Measurements from ENCODE around the gene KRTAP10-12.

Gene KRTAP10-12

DNA sequence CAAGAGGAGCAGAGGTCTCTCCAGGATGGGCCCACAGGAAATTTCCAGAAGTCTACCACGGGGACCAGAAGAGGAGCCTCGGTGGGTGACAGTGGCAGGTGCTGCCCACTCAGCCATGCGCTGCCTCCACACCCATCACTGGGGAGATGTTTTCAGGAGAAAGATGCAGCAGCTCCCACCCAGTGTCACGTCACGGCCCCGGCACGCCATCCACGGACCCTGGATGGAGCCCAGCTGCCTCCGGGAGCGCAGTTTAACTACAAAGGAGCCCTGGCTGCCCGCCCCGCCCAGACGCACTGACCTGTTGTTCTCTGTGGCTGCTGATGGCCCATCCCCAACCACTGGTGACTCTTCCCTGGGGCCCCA lies 7.6 kb downstream of the KRTAP10-12 start:
- Histone ChIP-seq H3K27me3 (ENCODE audit: control insufficient read depth in 1 of 2, insufficient read depth in 2 of 2, low read length in 2 of 2) (peaks cover 56 to 61% of the 10 kb centered on the region in 2 donors), H3K9me3 (ENCODE audit: control insufficient read depth in 1 of 2, low read length in 2 of 2) (peaks cover 0 to 4% of the 10 kb centered on the region in 2 donors), H3K9ac (ENCODE audit: low read depth in 1 of 2, low read length in 2 of 2) (no peak overlapping the region)

DNA sequence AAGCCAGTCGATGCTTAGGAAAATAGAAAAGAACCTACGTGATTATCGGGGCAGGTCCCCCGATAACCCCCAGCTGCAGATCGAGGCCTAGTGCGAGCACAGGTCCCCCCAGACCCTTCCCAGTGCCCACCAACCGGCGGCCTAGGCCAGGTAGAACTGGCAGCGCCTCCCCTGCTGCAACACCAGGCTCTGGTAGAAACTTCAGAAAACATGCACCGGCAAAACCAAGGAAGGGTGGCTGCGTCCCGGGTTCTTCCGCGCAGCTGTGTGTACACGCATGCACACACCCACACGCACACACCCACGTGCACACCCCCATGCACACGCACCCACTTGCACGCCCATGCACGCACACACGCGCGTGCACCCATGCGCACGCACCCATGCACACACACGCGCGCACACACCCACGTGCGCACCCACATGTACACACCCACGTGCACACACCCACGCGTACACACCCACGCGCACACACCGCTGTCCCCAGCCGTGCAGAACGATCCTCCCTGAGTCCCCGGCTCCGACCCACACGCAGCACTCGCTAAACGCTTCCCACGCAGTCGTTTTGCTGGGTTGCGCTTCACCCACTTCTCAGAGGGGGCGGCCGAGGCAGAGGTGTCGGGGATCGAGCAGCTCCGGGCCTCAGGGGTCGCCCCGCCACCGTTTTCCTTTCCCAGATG lies 9.2 kb downstream of the KRTAP10-12 start:
- H3K27ac ChIP-seq (ENCODE audit: low read depth, low read length): no peak overlapping the region
- no peak overlapping the region for H3K9ac ChIP-seq (ENCODE audit: low read depth in 1 of 2, low read length in 2 of 2)
- H3K36me3 ChIP-seq (ENCODE audit: control insufficient read depth in 1 of 2, insufficient read depth in 2 of 2, low read length in 2 of 2): no peaks in the 10 kb centered on the region
- peaks cover 0 to 4% of the 10 kb centered on the region in 2 donors for H3K9me3 ChIP-seq (ENCODE audit: control insufficient read depth in 1 of 2, low read length in 2 of 2)
- H3K4me3 ChIP-seq (ENCODE audit: low read depth in 1 of 2, low read length in 2 of 2): no peak overlapping the region
- H3K27me3 ChIP-seq (ENCODE audit: control insufficient read depth in 1 of 2, insufficient read depth in 2 of 2, low read length in 2 of 2): peaks cover 58 to 63% of the 10 kb centered on the region in 2 donors
- H3K4me1 ChIP-seq (ENCODE audit: control insufficient read depth in 1 of 2, insufficient read depth in 2 of 2, low read length in 2 of 2): no peaks in the 10 kb centered on the region

More for the DNA sequence above, 7.6 kb downstream of the KRTAP10-12 start:
- no peaks in the 10 kb centered on the region for H3K4me1 ChIP-seq (ENCODE audit: control insufficient read depth in 1 of 2, insufficient read depth in 2 of 2, low read length in 2 of 2)
- H3K27ac ChIP-seq (ENCODE audit: low read depth, low read length): no peak overlapping the region
- no peaks in the 10 kb centered on the region for H3K36me3 ChIP-seq (ENCODE audit: control insufficient read depth in 1 of 2, insufficient read depth in 2 of 2, low read length in 2 of 2)
- no peak overlapping the region for H3K4me3 ChIP-seq (ENCODE audit: low read depth in 1 of 2, low read length in 2 of 2)

DNA sequence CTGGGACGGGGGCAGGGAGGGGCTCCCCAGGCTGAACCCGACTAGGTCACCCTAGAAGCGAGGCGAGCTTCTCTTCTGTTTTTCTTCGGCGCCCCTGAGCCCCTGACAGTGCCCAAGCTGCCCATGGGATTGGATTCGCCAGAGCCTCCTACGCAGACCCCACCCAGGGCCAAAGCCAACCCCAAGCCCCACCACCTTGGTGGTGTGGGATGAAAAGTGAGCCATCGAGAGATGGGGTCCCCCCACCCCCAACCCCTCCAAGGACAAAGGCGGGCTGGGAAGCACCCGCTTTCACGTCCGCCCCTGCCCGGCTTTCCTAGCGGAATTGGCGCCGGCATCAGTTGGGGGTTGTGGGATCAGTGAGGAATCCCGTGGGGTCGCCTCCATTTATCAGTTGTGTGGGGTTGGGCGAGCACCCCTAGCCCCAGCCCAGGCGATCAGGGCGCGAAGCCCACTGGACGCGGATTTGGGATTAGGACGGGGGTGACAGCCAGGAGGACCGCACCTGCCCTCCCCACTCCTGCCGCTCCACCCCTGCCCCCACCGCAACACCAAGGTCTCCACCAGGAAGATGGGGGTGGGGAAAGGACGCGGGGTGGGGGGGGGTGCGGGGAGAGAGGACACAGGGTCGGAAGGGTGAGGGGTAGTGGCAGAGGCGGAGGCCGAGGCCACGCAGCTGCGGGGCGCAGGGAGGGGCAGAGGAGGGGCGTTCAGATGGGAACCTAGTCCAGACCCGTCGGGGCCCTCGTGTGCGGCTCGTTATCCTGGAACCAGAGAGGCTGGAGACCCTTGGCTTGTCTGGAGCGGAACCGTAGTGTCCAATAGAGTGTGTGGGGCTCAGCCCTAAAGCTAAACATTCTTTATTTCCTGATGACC lies 10.0 kb downstream of the KRTAP10-12 start:
- Histone ChIP-seq H3K36me3 (ENCODE audit: control insufficient read depth in 1 of 2, insufficient read depth in 2 of 2, low read length in 2 of 2) (no peaks in the 10 kb centered on the region), H3K4me1 (ENCODE audit: control insufficient read depth in 1 of 2, insufficient read depth in 2 of 2, low read length in 2 of 2) (no peaks in the 10 kb centered on the region), H3K27me3 (ENCODE audit: control insufficient read depth in 1 of 2, insufficient read depth in 2 of 2, low read length in 2 of 2) (peaks cover 64 to 66% of the 10 kb centered on the region in 2 donors), H3K27ac (ENCODE audit: low read depth, low read length) (no peak overlapping the region), H3K9me3 (ENCODE audit: control insufficient read depth in 1 of 2, low read length in 2 of 2) (peaks cover 0 to 4% of the 10 kb centered on the region in 2 donors), H3K4me3 (ENCODE audit: low read depth in 1 of 2, low read length in 2 of 2) (no peak overlapping the region), H3K9ac (ENCODE audit: low read depth in 1 of 2, low read length in 2 of 2) (no peak overlapping the region)

DNA sequence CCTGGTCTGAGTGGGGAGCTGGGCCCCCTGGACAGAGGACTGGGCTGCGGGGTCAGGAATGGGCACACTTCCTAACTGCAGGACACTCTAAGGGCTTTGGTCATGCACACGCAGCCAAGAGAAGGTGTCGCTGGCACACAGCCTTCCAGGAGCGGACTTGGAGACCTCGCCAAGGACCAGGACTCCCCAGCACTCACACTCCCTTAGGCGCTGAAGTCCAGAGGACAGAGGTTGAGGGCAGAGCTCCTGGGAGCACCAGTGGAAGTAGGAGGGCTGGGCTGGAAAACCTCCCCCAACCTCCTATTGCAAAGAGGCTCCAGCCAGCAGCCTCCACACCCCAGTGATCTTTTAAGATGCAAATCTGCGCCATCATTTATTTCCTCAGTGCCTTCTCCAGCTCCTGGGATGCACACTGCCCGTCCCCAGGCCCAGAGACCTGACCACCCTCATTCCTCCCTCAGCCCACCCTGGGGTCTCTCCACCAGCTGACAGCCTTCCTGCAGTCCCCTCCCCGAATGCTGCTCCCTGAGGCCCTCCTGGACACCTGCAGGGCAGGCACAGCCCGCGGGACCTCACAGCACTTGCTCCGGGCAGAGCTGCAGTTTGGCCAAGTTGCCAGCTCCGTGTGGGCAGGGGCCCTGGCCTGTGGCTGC lies 11.4 kb downstream of the KRTAP10-12 start:
- Histone ChIP-seq H3K27ac (ENCODE audit: low read depth, low read length) (no peak overlapping the region), H3K4me1 (ENCODE audit: control insufficient read depth in 1 of 2, insufficient read depth in 2 of 2, low read length in 2 of 2) (peaks cover 0 to 4% of the 10 kb centered on the region in 2 donors), H3K9me3 (ENCODE audit: control insufficient read depth in 1 of 2, low read length in 2 of 2) (peaks cover 0 to 4% of the 10 kb centered on the region in 2 donors), H3K36me3 (ENCODE audit: control insufficient read depth in 1 of 2, insufficient read depth in 2 of 2, low read length in 2 of 2) (no peaks in the 10 kb centered on the region), H3K4me3 (ENCODE audit: low read depth in 1 of 2, low read length in 2 of 2) (no peak overlapping the region), H3K9ac (ENCODE audit: low read depth in 1 of 2, low read length in 2 of 2) (no peak overlapping the region), H3K27me3 (ENCODE audit: control insufficient read depth in 1 of 2, insufficient read depth in 2 of 2, low read length in 2 of 2) (peaks cover 66 to 77% of the 10 kb centered on the region in 2 donors)

DNA sequence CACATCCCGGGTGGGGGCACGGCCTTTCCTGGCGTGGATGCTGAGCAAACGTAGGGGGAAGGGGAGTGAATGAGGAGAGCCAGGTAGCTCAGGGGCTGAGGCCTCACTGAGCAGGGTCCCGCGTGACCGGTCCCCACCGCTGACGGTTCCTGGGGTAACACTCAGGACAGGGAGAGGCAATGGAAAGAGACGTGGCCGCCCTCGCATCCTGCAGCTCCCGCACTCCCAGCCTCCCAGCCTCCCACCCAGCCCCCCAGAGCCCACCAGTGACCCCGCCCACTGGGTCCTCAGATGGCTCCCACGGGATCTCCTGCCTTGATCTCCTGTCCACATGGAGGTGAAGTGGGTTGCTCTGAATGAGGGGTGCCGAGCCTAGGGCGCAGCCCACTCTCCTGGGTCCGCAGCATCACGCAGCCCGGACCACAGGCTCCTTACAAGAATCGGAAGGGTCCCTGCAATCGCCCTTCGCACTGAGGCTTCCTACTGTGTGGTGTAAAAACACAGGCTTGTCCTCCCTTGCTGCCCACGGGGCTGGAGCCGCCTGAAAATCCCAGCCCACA lies 12.0 kb downstream of the KRTAP10-12 start:
- Histone ChIP-seq H3K4me3 (ENCODE audit: low read depth in 1 of 2, low read length in 2 of 2) (no peak overlapping the region), H3K27ac (ENCODE audit: low read depth, low read length) (no peak overlapping the region), H3K36me3 (ENCODE audit: control insufficient read depth in 1 of 2, insufficient read depth in 2 of 2, low read length in 2 of 2) (no peaks in the 10 kb centered on the region), H3K27me3 (ENCODE audit: control insufficient read depth in 1 of 2, insufficient read depth in 2 of 2, low read length in 2 of 2) (peaks cover 67 to 81% of the 10 kb centered on the region in 2 donors), H3K9me3 (ENCODE audit: control insufficient read depth in 1 of 2, low read length in 2 of 2) (peaks cover 0 to 4% of the 10 kb centered on the region in 2 donors), H3K4me1 (ENCODE audit: control insufficient read depth in 1 of 2, insufficient read depth in 2 of 2, low read length in 2 of 2) (peaks cover 0 to 4% of the 10 kb centered on the region in 2 donors), H3K9ac (ENCODE audit: low read depth in 1 of 2, low read length in 2 of 2) (no peak overlapping the region)

DNA sequence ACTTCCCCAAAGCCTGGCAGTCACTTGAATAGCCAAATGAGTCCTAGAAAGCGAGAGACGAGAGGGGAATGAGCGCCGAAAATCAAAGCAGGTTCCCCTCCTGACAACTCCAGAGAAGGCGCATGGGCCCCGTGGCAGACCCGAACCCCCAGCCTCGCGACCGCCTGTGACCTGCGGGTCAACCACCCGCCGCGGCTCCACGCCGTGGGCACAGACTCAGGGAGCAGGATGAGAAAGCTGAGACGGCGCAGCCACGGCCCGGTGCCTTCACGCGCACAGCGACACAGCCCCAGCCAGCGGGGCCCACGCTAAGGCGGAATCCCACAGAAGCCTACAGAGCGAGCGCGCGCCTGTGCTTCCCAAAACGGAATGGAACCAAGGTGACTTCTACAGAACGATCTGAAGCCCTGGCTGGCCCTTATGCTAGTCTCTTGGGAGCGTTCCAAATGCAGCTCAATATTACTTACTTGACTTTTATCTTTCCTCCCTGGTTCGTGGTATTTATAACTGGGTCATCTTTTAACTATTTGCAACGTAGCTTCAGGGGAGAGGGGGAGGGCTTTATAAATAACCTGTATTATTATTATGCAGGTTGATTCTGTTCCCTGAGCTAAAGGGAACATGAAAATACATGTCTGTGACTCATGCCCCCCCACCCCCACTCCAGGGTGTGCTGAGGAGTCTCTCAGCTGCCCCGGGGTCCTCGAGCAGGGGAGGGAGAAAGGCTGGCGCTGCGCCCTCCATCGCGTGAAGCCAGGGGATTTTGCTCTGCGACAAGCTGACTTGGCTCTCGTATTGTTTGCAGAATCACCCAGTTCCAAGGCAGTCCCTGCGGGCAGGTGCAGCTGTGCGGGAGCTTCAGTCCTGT lies 12.7 kb downstream of the KRTAP10-12 start:
- H3K4me1 ChIP-seq (ENCODE audit: control insufficient read depth in 1 of 2, insufficient read depth in 2 of 2, low read length in 2 of 2): peaks cover 0 to 4% of the 10 kb centered on the region in 2 donors
- H3K36me3 ChIP-seq (ENCODE audit: control insufficient read depth in 1 of 2, insufficient read depth in 2 of 2, low read length in 2 of 2): no peaks in the 10 kb centered on the region
- H3K27ac ChIP-seq (ENCODE audit: low read depth, low read length): no peak overlapping the region
- H3K4me3 ChIP-seq (ENCODE audit: low read depth in 1 of 2, low read length in 2 of 2): no peak overlapping the region
- H3K9ac ChIP-seq (ENCODE audit: low read depth in 1 of 2, low read length in 2 of 2): no peak overlapping the region
- H3K27me3 ChIP-seq (ENCODE audit: control insufficient read depth in 1 of 2, insufficient read depth in 2 of 2, low read length in 2 of 2): peaks cover 65 to 74% of the 10 kb centered on the region in 2 donors
- H3K9me3 ChIP-seq (ENCODE audit: control insufficient read depth in 1 of 2, low read length in 2 of 2): peaks cover 0 to 4% of the 10 kb centered on the region in 2 donors

DNA sequence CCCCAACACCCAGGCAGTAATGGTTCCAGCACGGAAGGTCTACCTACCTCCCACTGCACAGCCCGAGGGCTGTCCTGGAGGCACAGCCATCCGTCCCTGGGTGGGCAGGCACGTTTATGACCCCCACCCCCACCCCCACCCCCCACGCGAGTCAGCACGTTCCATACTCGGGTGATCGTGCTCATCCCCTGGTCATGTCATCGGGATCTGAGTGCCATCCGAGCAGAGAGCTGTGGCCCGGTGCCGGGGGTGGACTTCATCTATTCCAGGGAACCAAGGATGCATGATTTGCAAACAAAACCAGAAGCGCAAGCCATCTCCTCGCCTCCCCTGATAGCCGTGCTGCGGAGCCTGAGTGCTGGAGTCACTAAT lies 13.3 kb downstream of the KRTAP10-12 start:
- H3K36me3 ChIP-seq (ENCODE audit: control insufficient read depth in 1 of 2, insufficient read depth in 2 of 2, low read length in 2 of 2): no peaks in the 10 kb centered on the region
- H3K9ac ChIP-seq (ENCODE audit: low read depth in 1 of 2, low read length in 2 of 2): no peak overlapping the region
- H3K9me3 ChIP-seq (ENCODE audit: control insufficient read depth in 1 of 2, low read length in 2 of 2): peaks cover 0 to 4% of the 10 kb centered on the region in 2 donors
- H3K4me1 ChIP-seq (ENCODE audit: control insufficient read depth in 1 of 2, insufficient read depth in 2 of 2, low read length in 2 of 2): peaks cover 0 to 8% of the 10 kb centered on the region in 2 donors
- no peak overlapping the region for H3K27ac ChIP-seq (ENCODE audit: low read depth, low read length)
- H3K4me3 ChIP-seq (ENCODE audit: low read depth in 1 of 2, low read length in 2 of 2): no peak overlapping the region
- H3K27me3 ChIP-seq (ENCODE audit: control insufficient read depth in 1 of 2, insufficient read depth in 2 of 2, low read length in 2 of 2): peaks cover 67 to 74% of the 10 kb centered on the region in 2 donors

DNA sequence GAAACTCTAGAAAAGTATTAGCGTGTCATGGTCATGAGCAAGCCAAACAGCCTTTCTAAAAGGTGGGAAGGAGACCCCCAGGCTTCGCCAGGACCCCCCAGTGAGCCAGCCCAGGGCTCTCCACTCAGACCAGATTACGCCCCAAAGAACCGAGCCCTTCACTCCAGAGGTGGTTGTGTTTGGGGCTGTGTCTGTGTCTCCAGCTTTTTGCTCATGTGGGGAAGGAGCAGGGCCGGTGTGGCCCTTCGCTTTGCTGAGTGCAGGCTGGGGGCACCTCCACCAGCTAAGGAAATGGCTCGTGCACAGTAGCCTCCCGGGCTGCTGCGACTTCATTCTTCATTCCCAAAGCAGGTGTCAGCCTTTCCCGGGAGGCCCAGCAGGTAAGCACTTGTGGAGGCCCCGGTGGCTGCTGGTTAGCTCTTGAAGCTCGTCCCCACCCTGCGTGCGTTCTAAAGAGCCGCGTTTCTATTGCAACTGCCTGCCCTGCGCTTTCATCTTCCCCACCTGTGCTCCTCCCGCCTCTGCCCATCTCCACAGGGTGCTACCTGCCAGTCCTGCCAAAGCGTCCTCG lies 13.9 kb downstream of the KRTAP10-12 start:
- Histone ChIP-seq H3K4me3 (ENCODE audit: low read depth in 1 of 2, low read length in 2 of 2) (no peak overlapping the region), H3K4me1 (ENCODE audit: control insufficient read depth in 1 of 2, insufficient read depth in 2 of 2, low read length in 2 of 2) (peaks cover 0 to 8% of the 10 kb centered on the region in 2 donors), H3K27ac (ENCODE audit: low read depth, low read length) (no peak overlapping the region), H3K27me3 (ENCODE audit: control insufficient read depth in 1 of 2, insufficient read depth in 2 of 2, low read length in 2 of 2) (peaks cover 67 to 74% of the 10 kb centered on the region in 2 donors), H3K9ac (ENCODE audit: low read depth in 1 of 2, low read length in 2 of 2) (no peak overlapping the region), H3K9me3 (ENCODE audit: control insufficient read depth in 1 of 2, low read length in 2 of 2) (peaks cover 0 to 4% of the 10 kb centered on the region in 2 donors), H3K36me3 (ENCODE audit: control insufficient read depth in 1 of 2, insufficient read depth in 2 of 2, low read length in 2 of 2) (no peaks in the 10 kb centered on the region)
